NCI-H1092 (cell line): ENCODE results near the gene ZNF407.
"Not testable (repeated sequence)": the region's sequence is repeated elsewhere in the genome, so short reads cannot be mapped to it uniquely, and the experiment has no call there.

ENCODE experiments used
- DNase-seq: peaks from one replicate; lab custom pipeline; 2025; lab: John Stamatoyannopoulos, UW

ZNF407 gene

DNA sequence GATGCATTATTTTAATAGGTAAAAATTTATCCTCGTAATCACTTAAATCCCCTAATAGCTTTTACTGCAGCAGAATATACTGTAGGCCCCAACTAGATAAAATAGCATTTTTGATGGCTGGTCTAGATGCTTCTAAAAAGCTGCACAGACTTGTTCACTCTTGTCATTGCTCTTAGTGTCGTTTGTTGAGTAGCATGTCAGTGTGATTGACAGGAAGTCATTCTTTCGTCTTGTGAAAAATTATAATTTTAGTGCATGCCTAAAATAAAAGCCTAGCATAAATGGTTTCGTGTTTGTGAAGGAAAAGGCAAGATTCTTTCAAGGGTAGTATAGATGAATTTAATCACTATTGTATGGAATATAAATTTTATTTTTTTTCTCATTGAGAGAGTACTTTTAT is 336.3 kb downstream of the ZNF407 start:
- DNase-seq, result no peak

DNA sequence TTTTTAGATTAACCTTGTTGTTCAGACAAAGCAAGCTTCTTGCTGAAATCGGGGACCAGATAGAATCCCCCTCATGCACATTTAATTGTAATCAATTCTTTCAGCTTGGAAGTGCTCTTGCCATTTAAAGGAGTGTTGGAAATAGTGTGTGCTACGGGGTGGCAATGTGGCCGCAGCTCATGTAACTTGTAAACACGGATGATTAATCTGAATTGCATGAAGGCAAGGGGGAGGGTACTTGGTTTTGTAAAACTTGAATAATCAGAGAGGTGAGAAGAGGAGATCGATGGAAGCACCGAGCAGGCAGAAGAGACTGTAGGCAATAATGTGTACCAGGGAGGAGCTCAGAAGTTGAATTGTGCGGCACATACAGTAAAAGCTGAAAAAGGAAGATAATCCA is 337.8 kb downstream of the ZNF407 start:
- DNase-seq, result no peak

DNA sequence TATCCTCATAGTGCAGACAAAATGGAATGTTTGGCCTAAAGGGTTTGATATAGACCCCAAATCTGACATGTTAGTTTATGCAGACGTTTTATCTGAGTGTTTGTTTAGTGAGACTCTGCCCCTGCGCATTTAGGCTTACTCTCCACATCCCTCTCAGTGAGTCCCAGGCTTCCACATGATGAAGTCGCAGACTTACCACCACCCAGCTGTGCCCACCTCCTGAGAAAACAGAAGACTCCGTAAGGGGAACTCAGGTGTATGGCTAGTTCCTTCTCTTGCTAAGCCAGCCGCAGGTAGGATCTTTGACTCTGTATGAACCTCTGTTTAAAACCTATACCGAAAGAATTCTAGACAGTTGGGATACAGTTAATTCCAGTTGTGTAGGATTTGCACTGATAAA is 338.7 kb downstream of the ZNF407 start:
- no peak for DNase-seq

DNA sequence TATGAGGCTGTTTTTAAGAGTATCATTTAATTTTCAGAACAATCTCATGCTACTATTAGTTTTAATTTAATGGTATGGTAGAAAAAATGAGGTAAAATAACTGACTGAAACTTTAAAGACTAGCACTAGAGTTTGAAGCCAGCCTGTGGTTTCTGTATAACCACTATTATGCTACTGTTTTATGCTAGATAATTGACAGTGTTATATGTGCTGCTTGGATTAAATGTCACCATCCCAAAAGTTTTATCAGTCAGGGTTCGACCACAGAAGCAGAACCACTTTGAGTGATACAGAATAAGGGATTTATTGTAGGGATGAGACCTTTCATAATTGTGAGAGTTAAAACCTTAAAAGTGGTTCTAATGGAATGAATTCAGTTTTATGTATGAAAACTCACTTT is 339.6 kb downstream of the ZNF407 start:
- no peak for DNase-seq

DNA sequence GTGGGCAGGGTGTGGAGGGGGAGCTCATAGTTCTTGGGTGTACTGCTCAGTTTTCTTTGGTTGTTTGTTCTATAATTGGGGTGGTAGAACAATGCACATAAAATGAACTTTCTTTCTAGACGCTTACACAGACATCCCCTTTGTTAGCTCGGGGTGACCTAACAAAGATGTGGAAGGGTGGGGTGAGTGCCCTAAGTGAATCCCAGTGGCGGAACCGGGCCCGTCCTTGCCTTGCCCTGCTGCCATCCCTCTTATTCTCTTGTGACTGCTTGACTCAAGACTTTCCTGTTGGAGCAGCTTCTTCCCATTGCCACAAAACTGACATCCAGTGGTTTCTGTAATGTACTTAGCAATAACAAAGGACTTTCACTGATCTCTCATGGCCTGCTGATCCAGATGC is 343.2 kb downstream of the ZNF407 start:
- DNase-seq, result no peak

DNA sequence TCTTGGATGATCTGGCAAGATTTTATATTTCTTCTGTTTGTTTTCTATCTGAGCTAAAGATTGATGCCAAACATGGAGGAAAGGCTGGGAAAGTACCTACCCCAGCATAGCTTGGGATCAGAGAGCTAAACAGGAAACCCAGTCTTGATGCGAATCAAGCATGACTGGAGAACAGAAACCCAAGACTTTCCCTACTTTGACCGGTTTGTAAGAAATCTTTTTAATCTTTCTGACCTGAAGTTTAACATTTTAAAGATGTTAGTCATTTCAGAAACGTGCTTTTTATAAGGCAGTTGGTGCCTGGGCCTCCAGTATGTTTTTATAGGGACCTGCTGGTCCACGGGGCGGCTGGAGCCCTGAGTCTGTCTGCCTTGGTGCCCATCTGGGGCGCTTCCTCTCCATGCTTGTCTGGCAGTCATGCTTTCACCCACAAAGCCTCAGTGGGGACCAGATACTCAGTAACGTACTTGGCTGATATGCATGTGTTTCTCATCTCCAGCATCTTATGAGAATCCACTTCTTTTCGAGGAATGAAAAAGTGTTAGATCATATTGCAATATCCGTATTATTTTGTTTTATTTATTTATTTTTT is 344.7 kb downstream of the ZNF407 start:
- no peak for DNase-seq

DNA sequence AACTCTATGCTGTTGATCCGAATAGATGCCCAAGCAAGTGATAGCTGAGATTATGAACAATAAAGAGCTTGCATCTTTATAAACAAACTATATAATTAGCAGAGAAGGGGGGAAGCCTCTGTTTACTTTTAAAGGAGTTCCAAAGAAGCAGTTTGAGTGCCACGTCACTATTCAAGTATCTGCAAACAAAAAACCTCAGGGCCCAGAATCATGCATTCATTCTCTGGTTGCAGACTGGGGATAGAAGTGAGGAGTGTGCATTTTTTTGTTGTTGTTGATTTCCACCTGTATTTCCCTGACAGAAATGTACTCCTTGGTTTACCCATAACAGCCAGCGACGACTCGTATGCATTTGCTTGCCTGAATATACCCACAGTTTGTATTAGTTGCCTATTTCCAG is 347.0 kb downstream of the ZNF407 start:
- DNase-seq, result no peak

DNA sequence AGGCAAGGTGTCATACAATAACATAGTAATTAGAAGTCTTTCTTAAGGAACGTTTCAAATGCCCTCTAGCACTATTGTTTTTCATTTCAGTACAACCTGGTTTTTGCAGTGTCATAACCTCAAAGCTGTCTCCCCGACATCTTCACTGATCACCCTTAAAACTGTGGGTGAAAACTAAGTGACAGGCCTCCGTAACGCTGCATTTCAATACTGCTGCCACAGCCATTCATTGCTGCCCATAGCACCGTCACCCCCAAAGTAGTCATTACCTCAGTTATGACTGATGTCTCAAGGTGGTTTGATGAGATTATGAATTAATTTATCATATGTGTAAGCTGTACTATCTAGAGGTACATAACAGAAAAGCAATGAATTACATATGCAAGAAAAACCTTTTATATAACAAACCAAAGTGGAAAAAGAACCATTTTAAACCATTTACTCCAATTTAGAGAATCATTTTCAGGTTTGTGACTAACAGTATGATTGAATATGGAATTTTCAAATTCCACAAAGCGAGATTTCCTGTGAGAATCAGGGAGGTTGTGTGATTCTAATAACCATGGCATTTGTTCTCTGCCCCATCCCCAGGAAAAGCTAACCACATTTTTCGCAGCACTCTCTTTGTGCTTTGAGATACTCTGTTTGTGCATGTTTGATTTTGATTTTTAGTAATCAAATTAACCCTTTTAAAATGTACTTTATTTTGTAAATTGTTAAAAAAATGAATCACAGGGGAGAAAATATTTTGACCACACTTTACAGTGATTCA is 348.3 kb downstream of the ZNF407 start:
- no peak for DNase-seq

DNA sequence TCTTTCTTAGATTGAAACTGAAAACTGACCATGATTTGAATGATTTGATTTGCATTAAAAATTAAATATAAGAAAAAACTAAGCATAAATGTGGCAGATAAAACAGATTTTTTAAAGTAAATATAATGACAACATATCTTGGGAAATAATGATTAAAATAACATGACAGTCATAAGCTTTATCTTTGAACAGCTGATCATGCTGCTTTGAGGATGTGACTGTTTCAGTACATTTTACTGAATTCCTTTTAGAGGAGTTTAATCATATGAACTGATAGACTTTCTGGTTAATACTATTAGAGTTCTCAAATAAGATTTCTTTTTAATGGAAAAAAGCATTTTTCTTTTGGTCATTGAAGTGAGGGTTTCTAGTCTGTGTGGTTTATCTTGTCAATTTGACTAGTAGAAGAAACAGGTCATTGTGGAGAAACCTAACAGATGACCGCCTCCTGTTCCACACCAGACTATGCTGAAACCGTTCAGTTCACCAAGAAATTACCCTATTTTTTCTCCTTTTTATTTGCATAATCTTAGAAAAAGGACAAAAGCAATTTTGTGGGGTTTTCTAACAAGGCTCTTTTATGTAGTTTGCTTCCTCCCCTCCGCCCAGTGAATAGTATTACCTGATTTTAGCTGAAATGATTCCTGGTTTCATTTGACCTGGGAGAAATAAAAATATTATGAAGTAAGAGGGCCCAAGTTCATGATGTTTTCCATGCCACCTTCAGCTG is 349.1 kb downstream of the ZNF407 start:
- no peak for DNase-seq

DNA sequence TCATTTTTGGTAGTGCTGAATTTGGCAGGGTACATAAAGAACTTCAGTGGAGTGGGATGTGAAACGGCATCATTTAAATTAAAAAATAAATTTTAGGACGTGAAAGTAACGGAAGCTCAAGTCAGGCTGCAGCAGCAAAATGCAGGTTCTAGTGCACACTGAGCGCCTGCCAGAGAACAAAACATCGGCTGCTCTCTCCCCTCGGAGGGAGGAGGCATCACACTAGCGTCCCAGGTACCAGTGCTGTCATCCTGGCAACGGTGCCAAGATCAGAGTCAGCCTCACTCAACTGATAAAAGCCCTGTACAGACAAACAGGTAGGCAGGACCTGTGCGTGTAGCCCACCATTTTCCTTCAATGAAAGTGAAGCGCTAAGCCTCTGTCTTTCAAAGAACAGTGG is 349.7 kb downstream of the ZNF407 start:
- no peak for DNase-seq

DNA sequence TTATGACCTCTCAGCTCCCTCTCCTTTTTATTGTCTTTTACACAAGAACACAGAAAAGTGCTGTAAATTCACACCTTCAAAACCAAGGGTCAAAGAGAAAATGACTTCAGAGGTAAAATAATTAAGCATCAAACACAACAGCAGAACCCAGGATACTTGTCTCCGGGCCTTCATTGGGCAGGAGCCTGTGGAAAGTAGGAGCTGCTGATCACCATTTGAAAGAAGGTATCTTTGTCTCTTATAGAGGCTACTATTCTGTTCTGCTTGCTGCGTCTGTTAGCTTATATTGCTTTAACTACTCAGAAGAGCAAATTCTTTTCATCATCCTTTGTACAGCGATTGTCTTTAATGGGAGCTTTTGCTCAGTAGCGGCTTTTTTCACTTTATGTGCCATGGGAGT is 350.2 kb downstream of the ZNF407 start:
- DNase-seq, result no peak

DNA sequence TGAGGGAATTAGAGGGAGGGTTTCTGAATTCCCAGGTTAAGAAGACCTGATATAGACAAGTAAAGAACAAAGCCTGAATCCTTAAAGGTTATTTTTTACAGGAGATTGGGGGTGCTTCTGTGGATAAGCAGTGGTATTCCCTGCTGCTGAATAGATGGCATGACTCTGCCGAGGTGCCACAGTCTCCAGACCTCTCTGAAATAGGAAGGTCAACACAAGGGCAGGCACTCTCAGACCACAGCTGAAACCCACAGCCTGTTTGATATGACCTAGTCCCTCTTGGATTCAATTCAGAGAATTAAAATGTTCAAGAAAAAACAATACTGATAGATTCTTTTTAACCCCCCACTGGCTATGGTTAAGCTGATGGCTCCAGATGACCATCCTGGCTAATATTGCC is 351.9 kb downstream of the ZNF407 start:
- DNase-seq, result no peak

DNA sequence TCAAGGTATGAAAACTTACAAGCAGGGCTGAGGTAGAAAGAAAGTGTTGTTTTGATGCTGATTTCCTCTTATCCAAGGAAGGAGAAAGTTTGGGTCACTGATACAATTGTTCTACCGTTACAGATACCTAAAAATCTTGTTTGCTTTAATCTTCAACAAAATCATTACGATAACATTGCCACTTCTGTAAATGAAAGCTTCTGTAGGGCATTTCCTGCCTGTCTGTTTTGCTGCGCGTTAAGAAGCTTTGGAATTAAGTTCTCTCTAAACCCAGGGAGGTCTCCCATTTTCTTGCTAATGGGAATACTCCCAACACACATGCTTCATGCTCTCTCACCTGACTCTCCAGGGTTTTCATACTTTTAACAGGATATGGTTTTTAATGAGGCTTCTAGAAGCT is 352.8 kb downstream of the ZNF407 start:
- DNase-seq, result no peak

DNA sequence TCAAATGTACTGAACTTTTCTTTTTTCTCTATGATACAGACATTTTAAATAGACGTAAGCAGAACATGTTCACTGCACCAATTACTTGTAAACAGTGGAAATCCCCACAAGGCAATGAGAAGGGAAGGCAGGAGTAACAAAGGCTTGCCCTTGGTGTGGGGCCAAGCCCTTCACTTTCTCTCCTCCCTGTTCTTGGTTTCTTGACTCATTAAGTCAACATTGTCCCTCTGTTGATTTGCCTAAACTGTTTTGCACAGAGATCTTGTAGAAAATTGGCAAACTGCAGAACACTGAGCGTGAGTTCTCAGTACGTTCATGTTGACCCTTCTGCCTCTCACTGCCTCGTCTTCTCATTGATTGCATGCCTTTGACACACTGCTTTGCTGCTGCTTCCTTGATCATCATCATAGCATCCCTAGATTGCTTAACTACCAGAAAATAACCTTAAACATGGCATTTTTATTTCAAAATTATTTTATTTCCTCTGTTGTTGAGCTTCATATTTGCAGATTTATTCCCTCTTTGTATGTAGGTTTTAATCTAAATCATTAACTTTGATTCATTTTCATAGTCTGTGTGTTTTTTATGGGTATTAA is 353.6 kb downstream of the ZNF407 start:
- no peak for DNase-seq

DNA sequence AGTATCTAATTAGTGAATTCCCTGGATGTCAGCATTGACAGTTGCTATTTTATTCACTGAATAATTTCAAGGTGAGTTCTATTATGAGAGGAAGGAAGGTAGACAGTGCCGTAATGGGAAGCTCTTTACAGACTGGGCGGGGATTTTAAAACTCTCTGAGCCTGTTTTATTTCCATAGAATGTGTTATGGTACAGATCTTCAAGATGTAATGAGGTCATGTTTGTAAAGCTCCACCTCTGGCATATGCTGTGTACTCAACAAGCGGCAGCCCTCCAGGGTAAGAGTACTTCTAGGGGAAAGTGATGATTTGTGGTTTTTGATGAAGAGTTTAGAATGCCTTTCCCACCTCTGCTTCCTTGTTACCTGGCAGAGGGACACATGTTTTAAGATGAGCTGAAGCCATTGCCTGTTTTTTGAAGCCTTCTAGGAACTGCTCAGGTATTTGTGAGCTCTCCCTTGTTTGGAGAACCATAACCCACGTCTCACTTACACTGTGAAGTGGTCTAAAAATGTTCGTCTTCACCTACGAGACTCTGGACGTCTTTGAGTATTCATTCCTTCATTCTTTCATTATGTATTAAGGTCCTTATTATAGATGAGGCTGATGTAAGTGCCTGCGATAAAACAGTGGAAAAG is 360.0 kb downstream of the ZNF407 start:
- DNase-seq, result no peak

DNA sequence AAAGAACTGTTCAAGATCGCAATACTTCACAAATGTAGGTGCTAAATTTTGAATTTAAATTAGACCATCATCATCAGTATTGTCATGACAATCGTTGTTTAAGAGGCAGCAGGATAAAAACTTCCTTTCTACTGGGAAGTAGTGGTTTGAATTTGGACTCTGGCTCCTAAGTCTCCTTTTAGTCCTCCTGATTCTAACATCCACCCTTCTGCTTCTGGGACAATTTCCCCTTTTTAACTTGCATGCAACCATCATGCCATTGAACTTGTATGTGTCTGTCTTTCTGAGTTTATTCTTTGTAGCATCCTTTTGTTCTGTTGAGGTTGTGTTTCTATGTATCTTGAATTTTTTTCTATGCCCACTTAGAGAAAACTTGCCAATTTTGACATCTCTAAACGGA is 361.5 kb downstream of the ZNF407 start:
- no peak for DNase-seq

DNA sequence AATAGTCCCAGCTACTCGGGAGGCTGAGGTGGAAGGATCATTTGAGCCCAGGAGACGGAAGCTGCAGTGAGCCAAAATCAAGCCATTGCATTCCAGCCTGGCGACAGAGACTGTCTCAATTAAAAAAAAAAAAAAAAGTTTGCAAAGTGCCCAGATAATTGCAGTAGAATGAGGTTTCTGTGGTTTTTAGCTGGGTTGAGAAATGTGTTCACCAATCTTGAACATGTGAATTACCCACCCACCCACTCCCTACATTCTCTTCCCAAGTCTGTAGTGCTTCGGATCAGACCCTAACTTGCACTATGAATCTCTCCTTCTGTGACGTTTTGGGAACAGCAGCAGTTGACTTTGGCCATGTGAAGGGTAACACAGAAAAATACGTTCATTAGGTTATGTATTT is 363.9 kb downstream of the ZNF407 start:
- no peak for DNase-seq

DNA sequence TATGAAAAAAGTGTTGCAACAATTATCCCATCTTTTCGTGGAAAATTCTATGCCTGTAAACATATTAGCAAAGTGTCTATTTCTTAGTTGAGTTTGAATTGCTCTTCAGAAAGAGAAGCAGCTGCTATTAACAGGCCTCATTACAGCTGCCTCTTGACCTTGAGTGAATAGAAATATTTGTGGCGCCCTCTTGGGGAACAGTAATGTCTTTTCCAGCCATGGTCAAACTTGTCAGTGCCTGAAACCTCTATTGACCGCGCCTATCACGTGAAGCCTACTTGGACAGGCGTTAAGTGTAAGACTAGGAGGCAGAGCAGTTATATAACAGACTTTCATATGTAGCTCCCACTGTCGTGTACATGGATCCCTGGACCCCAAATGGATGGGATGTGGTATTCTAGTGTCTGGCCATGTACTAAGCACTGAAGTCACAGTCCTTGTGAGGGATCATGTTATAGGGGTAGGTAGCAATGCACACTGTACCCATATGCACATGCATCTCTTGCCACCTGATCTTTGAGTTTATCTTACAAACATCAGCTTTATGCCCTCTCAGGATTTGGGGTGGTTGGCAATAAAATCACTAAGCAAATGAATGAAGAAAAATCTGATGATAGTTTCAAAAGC is 366.3 kb downstream of the ZNF407 start:
- DNase-seq, result peak; percentile 78

DNA sequence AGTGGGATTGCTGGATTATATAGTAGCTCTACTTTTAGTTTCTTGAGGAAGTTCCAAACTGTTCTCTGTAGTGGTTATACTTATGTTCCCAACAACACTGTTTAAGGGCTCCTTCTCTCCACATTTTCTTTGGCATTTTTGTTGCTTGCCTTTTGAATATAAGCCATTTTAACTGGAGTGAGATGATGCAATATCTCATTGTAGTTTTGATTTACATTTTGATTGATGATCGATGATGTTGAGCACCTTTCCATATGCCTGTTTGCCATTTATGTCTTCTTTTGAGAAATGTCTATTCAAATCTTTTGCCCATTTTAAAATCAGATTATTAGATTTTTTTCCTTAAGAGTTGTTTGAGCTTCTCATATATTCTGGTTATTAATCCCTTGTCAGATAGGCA is 368.0 kb downstream of the ZNF407 start:
- no peak for DNase-seq

DNA sequence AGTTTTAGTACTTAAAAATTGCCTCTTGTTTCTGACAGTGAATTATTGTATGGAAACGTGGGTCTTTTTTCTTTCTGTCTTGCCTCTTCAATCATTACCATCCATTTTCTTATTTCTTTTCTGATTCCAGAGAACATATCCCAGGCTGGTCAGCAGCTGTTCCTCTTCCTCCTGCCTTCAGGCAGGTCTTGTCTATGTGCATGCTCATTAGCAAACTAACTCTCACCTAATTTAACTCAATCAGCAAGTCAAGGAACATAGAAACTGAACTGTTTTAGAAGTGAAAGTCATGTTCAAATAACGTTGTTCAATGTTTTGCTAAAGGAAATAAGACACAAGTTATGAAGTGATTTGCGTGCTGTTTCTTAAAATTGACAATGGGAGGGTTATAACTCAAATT is 369.8 kb downstream of the ZNF407 start:
- no peak for DNase-seq

DNA sequence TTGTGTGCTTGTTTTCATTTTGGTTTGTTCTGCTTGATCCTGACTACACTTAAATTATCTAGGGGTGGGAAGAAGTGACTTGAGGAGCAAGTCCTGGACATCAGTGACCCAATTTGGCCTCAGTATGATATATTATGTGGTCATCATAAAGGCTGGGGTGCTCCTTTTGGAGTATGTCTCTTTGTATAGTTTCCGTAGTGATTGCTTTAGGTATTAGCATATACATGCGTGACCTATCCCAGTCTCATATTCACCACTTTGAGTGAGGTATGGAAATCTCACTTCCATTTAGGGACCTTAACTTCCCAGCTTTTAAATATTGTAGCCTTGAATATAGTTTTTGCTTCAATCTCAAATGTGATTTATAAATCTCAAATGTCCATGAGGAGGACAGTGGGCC is 370.3 kb downstream of the ZNF407 start:
- DNase-seq, result no peak

DNA sequence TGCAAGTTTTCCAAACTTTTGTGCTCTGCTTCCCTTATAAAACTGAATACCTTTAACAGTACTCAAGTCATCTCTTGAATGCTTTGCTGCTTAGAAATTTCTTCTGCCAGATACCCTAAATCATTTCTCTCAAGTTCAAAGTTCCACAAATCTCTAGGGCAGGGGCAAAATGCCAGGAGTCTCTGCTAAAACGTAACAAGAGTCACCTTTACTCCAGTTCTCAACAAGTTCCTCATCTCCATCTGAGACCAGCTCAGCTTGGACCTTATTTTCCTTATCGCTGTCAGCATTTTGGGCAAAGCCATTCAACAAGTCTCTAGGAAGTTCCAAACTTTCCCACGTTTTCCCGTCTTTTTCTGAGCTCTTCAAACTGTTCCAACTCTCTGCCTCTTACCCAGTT is 373.7 kb downstream of the ZNF407 start:
- DNase-seq, result not testable (repeated sequence)
